Stimulated activated CD8-positive, alpha-beta memory T cell treated with anti-CD3 and anti-CD28 coated beads, Interleukin-7, amount 100 ng/mL, for 24 hours (primary cell): ENCODE results near the gene CDC37.

Experiments
- DNase-seq: peaks from one replicate; pipeline ENCODE4 v3.0.0-alpha.2; 2020; ENCODE audit warnings: low read depth

CDC37 gene

DNA sequence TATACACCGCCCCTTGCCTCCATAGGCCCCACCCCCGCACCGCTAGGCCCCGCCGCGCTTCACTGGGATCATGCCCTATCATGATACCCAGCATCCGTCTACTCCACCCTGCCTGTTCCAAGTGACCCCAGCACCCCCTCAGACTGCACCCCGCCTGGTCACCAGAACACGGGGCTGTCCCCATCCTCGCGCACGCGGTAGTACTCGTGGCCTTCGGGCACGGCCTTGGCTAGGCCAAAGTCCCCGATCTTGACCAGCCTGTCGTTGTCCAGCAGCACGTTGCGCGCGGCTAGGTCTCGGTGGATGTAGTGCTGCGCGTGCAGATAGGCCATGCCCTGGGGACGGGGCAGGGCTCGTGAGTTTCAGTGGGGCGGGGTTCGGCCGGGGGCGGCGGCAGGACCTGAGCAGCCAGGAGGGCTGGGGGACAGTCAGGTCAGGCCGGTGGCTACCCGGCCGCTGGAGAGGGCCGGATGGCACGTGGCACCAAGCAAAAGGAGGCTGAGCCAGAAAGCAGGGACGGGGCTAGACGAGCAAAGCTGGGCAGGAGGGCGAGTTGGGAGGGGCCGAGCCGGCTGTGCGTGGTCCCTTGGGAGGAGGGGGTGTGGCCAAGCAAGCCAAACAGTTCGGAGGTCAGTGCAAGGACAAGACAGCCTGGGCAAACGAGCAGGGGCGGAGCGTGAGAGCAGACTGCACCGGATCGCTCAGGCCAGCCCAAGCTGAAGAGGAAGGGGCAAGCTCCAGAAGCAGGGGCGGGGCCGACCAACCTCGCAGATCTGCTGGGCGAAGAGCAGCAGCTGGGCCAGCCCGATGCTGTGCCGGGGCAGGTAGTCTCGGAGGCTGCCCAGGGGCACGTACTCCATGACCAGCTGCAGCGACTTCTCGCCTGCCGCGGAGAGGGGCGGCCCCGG, 50.3 kb downstream of the CDC37 start:
- no peak for DNase-seq

DNA sequence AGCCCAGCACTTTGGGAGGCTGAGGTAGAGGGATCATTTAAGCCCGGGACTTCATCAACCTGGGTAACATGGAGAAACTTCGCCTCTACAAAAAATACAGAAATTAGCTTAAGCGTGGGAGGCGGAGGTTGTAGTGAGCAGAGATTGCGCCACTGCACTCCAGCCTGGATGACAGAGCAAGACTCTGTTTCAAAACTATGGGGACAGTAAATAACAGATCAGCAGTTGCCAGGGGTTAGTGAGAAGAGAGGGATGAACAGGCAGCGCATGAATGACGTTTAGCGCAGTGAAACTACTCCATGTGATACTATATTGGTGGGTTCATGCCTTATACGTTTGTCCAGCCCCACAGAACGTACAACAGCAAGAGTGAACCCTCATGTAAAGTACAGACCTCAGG, 56.8 kb downstream of the CDC37 start:
- DNase-seq, result no peak

DNA sequence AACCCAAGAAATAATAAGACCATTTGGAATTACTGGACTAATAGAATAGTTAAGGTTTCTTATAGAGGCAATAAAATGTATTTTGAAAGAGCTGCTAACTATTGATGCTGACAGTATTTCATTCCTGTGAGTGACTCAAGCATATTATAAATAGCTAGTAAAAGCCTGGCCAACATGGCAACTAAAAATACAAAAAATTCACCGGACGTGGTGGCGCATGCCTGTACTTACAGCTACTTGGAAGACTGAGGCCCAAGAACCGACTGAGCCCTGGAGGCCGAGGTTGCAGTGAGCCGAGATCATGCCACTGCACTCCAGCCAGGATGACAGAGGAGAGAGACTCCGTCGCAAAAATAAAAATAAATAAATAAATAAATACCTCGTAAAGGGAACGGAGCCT, 58.6 kb downstream of the CDC37 start:
- DNase-seq, result no peak

- DNase-seq, result no peak
These were observed 59.8 kb downstream of the CDC37 start for GRCh38 chr19:10343495-10343894.
